ENCODE measurements around the gene TMPRSS3. TPM values are rescaled to one million over a fixed set of nuclear protein-coding genes. Genes with fewer than 3 reads are reported as not detected.

TMPRSS3 gene
- total RNA-seq, 1 experiment from 2014 or later: 2.0 TPM

- Mint-ChIP-seq H3K4me3 (ENCODE audit: unreplicated experiment) (no peak overlapping the region), H3K36me3 (ENCODE audit: insufficient read depth, unreplicated experiment) (peaks cover 11% of the 10 kb centered on the region), H3K9me3 (ENCODE audit: unreplicated experiment) (no peaks in the 10 kb centered on the region), H3K27ac (ENCODE audit: low read depth, unreplicated experiment) (no peak overlapping the region), H3K27me3 (ENCODE audit: insufficient read depth, unreplicated experiment) (peaks cover 95% of the 10 kb centered on the region), H3K4me1 (ENCODE audit: insufficient read depth, unreplicated experiment) (no peaks in the 10 kb centered on the region)
- intact Hi-C loops (cut with micrococcal nuclease): no loop called here
- ChIA-PET POLR2A (interaction anchor here (0.5 kb wide), 1 partner anchor 145 kb away, joined by 3 read pairs; no protein-coding TSS in a partner anchor), CTCF (interaction anchor here (0.6 kb wide), 2 partner anchors 16 to 64 kb away, joined by 3 to 4 read pairs; no protein-coding TSS in a partner anchor)
- BruUV-seq (replicated peaks): no TSS peak
- DNase-seq (ENCODE audit: unreplicated experiment): no peak
- TF ChIP-seq, protein P1, sequence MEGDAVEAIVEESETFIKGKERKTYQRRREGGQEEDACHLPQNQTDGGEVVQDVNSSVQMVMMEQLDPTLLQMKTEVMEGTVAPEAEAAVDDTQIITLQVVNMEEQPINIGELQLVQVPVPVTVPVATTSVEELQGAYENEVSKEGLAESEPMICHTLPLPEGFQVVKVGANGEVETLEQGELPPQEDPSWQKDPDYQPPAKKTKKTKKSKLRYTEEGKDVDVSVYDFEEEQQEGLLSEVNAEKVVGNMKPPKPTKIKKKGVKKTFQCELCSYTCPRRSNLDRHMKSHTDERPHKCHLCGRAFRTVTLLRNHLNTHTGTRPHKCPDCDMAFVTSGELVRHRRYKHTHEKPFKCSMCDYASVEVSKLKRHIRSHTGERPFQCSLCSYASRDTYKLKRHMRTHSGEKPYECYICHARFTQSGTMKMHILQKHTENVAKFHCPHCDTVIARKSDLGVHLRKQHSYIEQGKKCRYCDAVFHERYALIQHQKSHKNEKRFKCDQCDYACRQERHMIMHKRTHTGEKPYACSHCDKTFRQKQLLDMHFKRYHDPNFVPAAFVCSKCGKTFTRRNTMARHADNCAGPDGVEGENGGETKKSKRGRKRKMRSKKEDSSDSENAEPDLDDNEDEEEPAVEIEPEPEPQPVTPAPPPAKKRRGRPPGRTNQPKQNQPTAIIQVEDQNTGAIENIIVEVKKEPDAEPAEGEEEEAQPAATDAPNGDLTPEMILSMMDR (IDR thresholded peaks at IDR 0.05; ENCODE audit: unreplicated experiment): no peak
Measured at GRCh38 chr21:42324896-42325295, 71.0 kb downstream of the TMPRSS3 start.

Other genes with a start within 250 kb of the TMPRSS3 start
- gene ABCG1, start 176.9 kb downstream of the TMPRSS3 start, total RNA-seq (2022): 25.5 and 28.7 TPM in 2 replicates
- not detected in 2 replicates for gene TFF3, start 80.6 kb downstream of the TMPRSS3 start, total RNA-seq (2022)
- gene TFF2, start 45.1 kb downstream of the TMPRSS3 start, total RNA-seq (2022): not detected in 2 replicates
- gene TFF1, start 29.5 kb downstream of the TMPRSS3 start, total RNA-seq (2022): not detected in 2 replicates
- gene UBASH3A, start 7.8 kb upstream of the TMPRSS3 start, total RNA-seq (2022): not detected in 2 replicates
- gene RSPH1, start 100.2 kb upstream of the TMPRSS3 start, total RNA-seq (2022): 0.51 and 0.52 TPM in 2 replicates
- 4.9 and 7.6 TPM in 2 replicates for gene SLC37A1, start 117.8 kb upstream of the TMPRSS3 start, total RNA-seq (2022)

Measured in MCF 10A (cell line).